Measurements from ENCODE around the gene SOAT2. TPM values are rescaled to one million over a fixed set of nuclear protein-coding genes. Genes with fewer than 3 reads are reported as not detected.

Gene SOAT2
- polyA plus RNA-seq, 1 donor (not counting 4 experiments of a cell fraction or from before 2014, with no cell fraction given), result not detected

DNA sequence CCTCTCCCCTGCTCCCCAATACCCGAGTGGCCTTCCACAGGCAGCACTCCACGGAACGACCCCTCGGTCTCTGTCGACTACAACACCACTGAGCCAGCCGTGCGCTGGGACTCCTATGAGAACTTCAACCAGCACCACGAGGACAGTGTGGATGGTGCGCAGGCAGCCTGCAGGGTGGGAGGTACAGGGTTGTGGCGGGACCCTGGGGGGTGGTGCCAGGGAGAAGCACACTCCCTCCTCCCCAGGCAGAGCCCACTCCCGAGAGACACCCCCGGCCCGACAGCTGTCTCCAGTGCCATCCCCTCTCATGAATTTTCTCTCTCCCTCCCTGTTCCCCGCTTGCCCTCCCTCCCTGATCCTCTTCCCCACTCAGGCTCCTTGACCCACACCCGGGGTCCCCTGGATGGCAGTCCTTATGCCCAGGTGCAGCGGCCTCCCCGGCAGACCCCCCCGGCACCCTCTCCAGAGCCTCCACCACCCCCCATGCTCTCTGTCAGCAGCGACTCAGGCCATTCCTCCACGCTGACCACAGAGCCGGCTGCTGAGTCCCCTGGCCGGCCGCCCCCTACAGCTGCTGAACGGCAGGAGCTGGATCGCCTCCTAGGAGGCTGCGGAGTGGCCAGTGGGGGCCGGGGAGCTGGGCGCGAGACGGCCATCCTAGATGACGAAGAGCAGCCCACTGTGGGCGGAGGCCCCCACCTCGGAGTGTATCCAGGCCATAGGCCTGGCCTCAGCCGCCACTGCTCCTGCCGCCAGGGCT lies 44.4 kb upstream of the SOAT2 start:
- TF ChIP-seq EZH2 (IDR thresholded peaks at IDR 0.05; ENCODE audit: low read length), result no peak
- TF ChIP-seq, protein P1, sequence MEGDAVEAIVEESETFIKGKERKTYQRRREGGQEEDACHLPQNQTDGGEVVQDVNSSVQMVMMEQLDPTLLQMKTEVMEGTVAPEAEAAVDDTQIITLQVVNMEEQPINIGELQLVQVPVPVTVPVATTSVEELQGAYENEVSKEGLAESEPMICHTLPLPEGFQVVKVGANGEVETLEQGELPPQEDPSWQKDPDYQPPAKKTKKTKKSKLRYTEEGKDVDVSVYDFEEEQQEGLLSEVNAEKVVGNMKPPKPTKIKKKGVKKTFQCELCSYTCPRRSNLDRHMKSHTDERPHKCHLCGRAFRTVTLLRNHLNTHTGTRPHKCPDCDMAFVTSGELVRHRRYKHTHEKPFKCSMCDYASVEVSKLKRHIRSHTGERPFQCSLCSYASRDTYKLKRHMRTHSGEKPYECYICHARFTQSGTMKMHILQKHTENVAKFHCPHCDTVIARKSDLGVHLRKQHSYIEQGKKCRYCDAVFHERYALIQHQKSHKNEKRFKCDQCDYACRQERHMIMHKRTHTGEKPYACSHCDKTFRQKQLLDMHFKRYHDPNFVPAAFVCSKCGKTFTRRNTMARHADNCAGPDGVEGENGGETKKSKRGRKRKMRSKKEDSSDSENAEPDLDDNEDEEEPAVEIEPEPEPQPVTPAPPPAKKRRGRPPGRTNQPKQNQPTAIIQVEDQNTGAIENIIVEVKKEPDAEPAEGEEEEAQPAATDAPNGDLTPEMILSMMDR (optimal IDR thresholded peaks at IDR 0.05 in 1 of 3, IDR thresholded peaks at IDR 0.05 in 1 of 3, conservative IDR thresholded peaks at IDR 0.05 in 1 of 3; ENCODE audit: extremely low read depth in 1 of 3, insufficient read depth in 2 of 3, low read length in 3 of 3), result no peak
- Histone ChIP-seq H3K9me3 (ENCODE audit: control insufficient read depth, low read depth, low read length) (no peaks in the 10 kb centered on the region), H3K9ac (ENCODE audit: control insufficient read depth, extremely low read depth, insufficient read depth, low read length) (no peak overlapping the region), H3K4me1 (ENCODE audit: control insufficient read depth, extremely low read depth, insufficient read depth, low read length) (peaks cover 5% of the 10 kb centered on the region), H4K20me1 (ENCODE audit: control insufficient read depth, extremely low read depth, insufficient read depth, low read length) (no peaks in the 10 kb centered on the region), H3K4me2 (ENCODE audit: control insufficient read depth, extremely low read depth, insufficient read depth, low read depth, low read length) (no peak overlapping the region), H3K27ac (ENCODE audit: control insufficient read depth, insufficient read depth, low read length) (no peak overlapping the region), H3K36me3 (ENCODE audit: control insufficient read depth in 2 of 2, extremely low read depth in 1 of 2, insufficient read depth in 2 of 2, low read length in 2 of 2) (peaks cover 0 to 2% of the 10 kb centered on the region in 2 experiments), H3K27me3 (ENCODE audit: control insufficient read depth, extremely low read depth, insufficient read depth, low read length) (no peaks in the 10 kb centered on the region), H2AFZ (ENCODE audit: control insufficient read depth, low read length) (no peak overlapping the region), H3K4me3 (ENCODE audit: control insufficient read depth in 2 of 3, extremely low read depth in 1 of 3, insufficient read depth in 2 of 3, low read depth in 1 of 3, low read length in 3 of 3) (no peak overlapping the region), H3K79me2 (ENCODE audit: control insufficient read depth, insufficient read depth, low read length) (no peaks in the 10 kb centered on the region), H3K9me1 (ENCODE audit: control insufficient read depth, extremely low read depth, insufficient read depth, low read length) (no peaks in the 10 kb centered on the region)
- dilution Hi-C loops (cut with MboI; ENCODE audit: extremely low pct_ligation_motif_present, low sequenced_read_pairs), result no loop called here
- FAIRE-seq (no peak), DNase-seq (ENCODE audit: low read depth, low spot score) (no peak)

DNA sequence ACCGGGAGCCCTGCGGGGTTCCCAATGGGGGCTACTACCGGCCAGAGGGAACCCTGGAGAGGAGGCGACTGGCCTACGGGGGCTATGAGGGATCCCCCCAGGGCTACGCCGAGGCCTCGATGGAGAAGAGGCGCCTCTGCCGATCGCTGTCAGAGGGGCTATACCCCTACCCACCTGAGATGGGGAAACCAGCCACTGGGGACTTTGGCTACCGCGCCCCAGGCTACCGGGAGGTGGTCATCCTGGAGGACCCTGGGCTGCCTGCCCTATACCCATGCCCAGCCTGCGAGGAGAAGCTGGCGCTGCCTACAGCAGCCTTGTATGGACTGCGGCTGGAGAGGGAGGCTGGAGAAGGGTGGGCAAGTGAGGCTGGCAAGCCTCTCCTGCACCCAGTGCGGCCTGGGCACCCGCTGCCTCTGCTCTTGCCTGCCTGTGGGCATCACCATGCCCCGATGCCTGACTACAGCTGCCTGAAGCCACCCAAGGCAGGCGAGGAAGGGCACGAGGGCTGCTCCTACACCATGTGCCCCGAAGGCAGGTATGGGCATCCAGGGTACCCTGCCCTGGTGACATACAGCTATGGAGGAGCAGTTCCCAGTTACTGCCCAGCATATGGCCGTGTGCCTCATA lies 43.7 kb upstream of the SOAT2 start:
- TF ChIP-seq, protein P1 (optimal IDR thresholded peaks at IDR 0.05 in 1 of 3, IDR thresholded peaks at IDR 0.05 in 1 of 3, conservative IDR thresholded peaks at IDR 0.05 in 1 of 3; ENCODE audit: extremely low read depth in 1 of 3, insufficient read depth in 2 of 3, low read length in 3 of 3), result no peak
- no peak for TF ChIP-seq EZH2 (IDR thresholded peaks at IDR 0.05; ENCODE audit: low read length)
- H3K4me1 ChIP-seq (ENCODE audit: control insufficient read depth, extremely low read depth, insufficient read depth, low read length), result peaks cover 4% of the 10 kb centered on the region
- FAIRE-seq (no peak), DNase-seq (ENCODE audit: low read depth, low spot score) (no peak)
- no peak overlapping the region for H3K27ac ChIP-seq (ENCODE audit: control insufficient read depth, insufficient read depth, low read length)
- H3K9me3 ChIP-seq (ENCODE audit: control insufficient read depth, low read depth, low read length), result no peaks in the 10 kb centered on the region
- H3K79me2 ChIP-seq (ENCODE audit: control insufficient read depth, insufficient read depth, low read length), result no peaks in the 10 kb centered on the region
- H3K4me2 ChIP-seq (ENCODE audit: control insufficient read depth, extremely low read depth, insufficient read depth, low read depth, low read length), result no peak overlapping the region
- no peaks in the 10 kb centered on the region for H4K20me1 ChIP-seq (ENCODE audit: control insufficient read depth, extremely low read depth, insufficient read depth, low read length)
- no peaks in the 10 kb centered on the region for H3K27me3 ChIP-seq (ENCODE audit: control insufficient read depth, extremely low read depth, insufficient read depth, low read length)
- no peaks in the 10 kb centered on the region for H3K9me1 ChIP-seq (ENCODE audit: control insufficient read depth, extremely low read depth, insufficient read depth, low read length)
- H3K36me3 ChIP-seq (ENCODE audit: control insufficient read depth in 2 of 2, extremely low read depth in 1 of 2, insufficient read depth in 2 of 2, low read length in 2 of 2), result peaks cover 0 to 3% of the 10 kb centered on the region in 2 experiments
- no peak overlapping the region for H3K4me3 ChIP-seq (ENCODE audit: control insufficient read depth in 2 of 3, extremely low read depth in 1 of 3, insufficient read depth in 2 of 3, low read depth in 1 of 3, low read length in 3 of 3)
- no peak overlapping the region for H2AFZ ChIP-seq (ENCODE audit: control insufficient read depth, low read length)
- dilution Hi-C loops (cut with MboI; ENCODE audit: extremely low pct_ligation_motif_present, low sequenced_read_pairs), result no loop called here
- H3K9ac ChIP-seq (ENCODE audit: control insufficient read depth, extremely low read depth, insufficient read depth, low read length), result no peak overlapping the region

Measured in keratinocyte (primary cell).